Peyer's patch (tissue), 4 donors: Measurements from ENCODE around the gene CDC42BPG. TPM values are rescaled to one million over a fixed set of nuclear protein-coding genes. Genes with fewer than 3 reads are reported as not detected.
A peak's percentile ranks its signal among the peaks of the same experiment; 100 is the strongest.

Source experiments
- DNase-seq, 3 donors: peaks; one replicate each; pipeline ENCODE4 v3.0.0-alpha.2; 2017 to 2019
- H3K27ac ChIP-seq, 4 donors: fragments of 200-600 bp; sonication (generic); one replicate each; pipeline ENCODE4 v1.5.1; 2016 to 2019
- H3K27me3 ChIP-seq, 2 donors: fragments of 200-600 bp; sonication (generic); one replicate each; pipeline ENCODE4 v1.5.1; 2019
- H3K36me3 ChIP-seq, 3 donors: fragments of 200-600 bp; sonication (generic); one replicate each; pipeline ENCODE4 v1.5.1; 2016 to 2019
- H3K4me1 ChIP-seq, 4 donors: fragments of 200-600 bp; sonication (generic); one replicate each; pipeline ENCODE4 v1.5.1; 2016 to 2019
- H3K4me3 ChIP-seq, 4 donors: fragments of 200-600 bp; sonication (generic); 1 replicate in 3 of 4; 2 replicates in 1 of 4; pipeline ENCODE4 v1.5.1; 2016 to 2019; ENCODE audit warnings: mild to moderate bottlenecking in 1 of 4
- H3K9me3 ChIP-seq, 4 donors: fragments of 200-600 bp; sonication (generic); one replicate each; pipeline ENCODE4 v1.5.1; 2016 to 2019; ENCODE audit warnings: mild to moderate bottlenecking in 1 of 4
- POLR2A ChIP-seq, 2 donors: fragments of 450-650 bp; IDR thresholded peaks; one replicate each; pipeline ENCODE4 v1.5.1; 2017; ENCODE audit warnings: antibody characterized with exemption in 2 of 2, mild to moderate bottlenecking in 2 of 2, moderate library complexity in 2 of 2
- total RNA-seq, 4 donors: library from RNA; depleted of rRNA; stranded (reverse); fragments of >200 nt; gene quantifications; one replicate each; pipeline ENCODE4 v1.1.0, GENCODE V29; 2016
- TF ChIP-seq, protein P1 (sequence below), 6 experiments: fragments of 450-650 bp in 4 of 6; fragments of 200-600 bp in 2 of 6; sonication (generic) in 1 of 6; IDR thresholded peaks; one replicate each; pipeline ENCODE4 v1.5.1; 2017 to 2019; ENCODE audit warnings: antibody characterized with exemption in 6 of 6, mild to moderate bottlenecking in 3 of 6, moderate library complexity in 1 of 6

CDC42BPG gene
- total RNA-seq, 4 donors from 2014 or later = 25.6 to 78.6 (median 52.1) TPM

DNA sequence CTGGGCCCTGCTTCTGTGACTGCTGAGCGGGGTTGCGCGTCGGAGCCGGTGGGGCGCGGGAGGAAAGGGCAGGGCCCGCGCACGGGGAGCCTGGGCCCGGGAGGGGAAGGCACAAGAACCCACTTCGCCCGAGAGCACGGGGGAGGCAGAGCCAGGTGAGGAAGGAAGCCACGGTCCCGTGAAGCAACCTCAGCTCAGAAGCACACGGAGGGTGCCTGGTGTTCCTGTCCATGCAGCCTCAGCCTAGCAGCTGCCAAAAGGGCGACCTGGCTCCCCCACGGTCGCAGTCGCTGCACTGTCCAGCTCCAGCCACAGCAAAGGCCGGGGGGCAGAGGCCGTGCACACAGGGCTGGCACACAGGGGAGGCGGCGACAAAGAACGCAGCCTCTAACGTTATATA lies 9.3 kb upstream of the CDC42BPG start:
- Histone ChIP-seq H3K27me3 (no peaks in the 10 kb centered on the region), H3K9me3 (peaks cover 0 to 2% (median 0%) of the 10 kb centered on the region in 4 donors), H3K4me3 (no peak overlapping the region), H3K36me3 (peaks cover 0 to 34% (median 0%) of the 10 kb centered on the region in 3 donors), H3K27ac (peak overlapping the region; percentile 78 to 95 (median 88)), H3K4me1 (peaks cover 28 to 98% (median 88%) of the 10 kb centered on the region in 4 donors)
- peak in 2 of 3 donors; percentile 82 to 88 for DNase-seq
- TF ChIP-seq, protein P1, sequence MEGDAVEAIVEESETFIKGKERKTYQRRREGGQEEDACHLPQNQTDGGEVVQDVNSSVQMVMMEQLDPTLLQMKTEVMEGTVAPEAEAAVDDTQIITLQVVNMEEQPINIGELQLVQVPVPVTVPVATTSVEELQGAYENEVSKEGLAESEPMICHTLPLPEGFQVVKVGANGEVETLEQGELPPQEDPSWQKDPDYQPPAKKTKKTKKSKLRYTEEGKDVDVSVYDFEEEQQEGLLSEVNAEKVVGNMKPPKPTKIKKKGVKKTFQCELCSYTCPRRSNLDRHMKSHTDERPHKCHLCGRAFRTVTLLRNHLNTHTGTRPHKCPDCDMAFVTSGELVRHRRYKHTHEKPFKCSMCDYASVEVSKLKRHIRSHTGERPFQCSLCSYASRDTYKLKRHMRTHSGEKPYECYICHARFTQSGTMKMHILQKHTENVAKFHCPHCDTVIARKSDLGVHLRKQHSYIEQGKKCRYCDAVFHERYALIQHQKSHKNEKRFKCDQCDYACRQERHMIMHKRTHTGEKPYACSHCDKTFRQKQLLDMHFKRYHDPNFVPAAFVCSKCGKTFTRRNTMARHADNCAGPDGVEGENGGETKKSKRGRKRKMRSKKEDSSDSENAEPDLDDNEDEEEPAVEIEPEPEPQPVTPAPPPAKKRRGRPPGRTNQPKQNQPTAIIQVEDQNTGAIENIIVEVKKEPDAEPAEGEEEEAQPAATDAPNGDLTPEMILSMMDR (IDR thresholded peaks at IDR 0.05) = no peak
- no peak for TF ChIP-seq POLR2A (IDR thresholded peaks at IDR 0.05)

DNA sequence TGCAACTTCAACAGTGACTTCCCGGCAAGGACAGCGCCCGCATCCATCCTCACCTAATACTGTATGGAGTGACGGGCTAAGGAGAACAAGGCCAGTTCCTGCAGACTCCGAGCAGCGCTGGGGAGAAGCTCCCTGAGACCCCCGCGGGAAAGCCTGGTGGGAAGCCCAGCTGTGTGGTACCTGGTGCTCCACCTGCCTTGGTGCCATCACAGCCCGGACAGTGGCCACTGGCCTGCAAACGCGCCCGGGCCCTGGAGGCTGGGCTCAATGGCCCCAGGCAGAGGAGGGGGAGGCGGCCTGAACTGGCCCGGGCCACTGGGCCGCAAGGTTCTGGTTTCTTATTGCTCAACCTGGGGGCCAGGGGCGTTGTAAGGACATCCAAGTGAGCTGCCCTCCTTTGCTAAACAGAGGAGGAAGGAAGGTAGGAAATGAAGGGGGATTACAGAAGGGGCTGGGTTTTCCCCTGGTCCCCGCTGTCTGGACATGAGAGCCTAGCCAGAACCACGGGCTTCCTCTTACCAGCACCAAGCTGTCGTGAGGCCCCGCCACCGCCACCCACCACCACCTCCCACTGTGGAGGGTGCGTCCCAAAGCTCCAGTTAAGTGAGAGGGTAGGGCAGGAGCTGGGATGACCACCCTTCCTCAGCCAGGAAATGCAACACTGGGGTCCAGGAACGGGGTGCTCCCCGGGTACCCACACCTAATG lies 8.5 kb upstream of the CDC42BPG start:
- Histone ChIP-seq H3K36me3 (peaks cover 0 to 29% (median 0%) of the 10 kb centered on the region in 3 donors), H3K4me1 (peaks cover 27 to 98% (median 88%) of the 10 kb centered on the region in 4 donors), H3K9me3 (peaks cover 0 to 2% (median 0%) of the 10 kb centered on the region in 4 donors), H3K27me3 (no peaks in the 10 kb centered on the region), H3K27ac (peak overlapping the region; percentile 78 to 95 (median 88)), H3K4me3 (no peak overlapping the region)
- TF ChIP-seq POLR2A (IDR thresholded peaks at IDR 0.05) = no peak
- DNase-seq = peak in 1 of 3 donors; percentile 60

- DNase-seq = peak in 2 of 3 donors; percentile 82 to 88
- no peaks in the 10 kb centered on the region for H3K27me3 ChIP-seq
- H3K4me1 ChIP-seq = peaks cover 26 to 97% (median 85%) of the 10 kb centered on the region in 4 donors
- TF ChIP-seq, protein P1 (IDR thresholded peaks at IDR 0.05) = no peak
- TF ChIP-seq POLR2A (IDR thresholded peaks at IDR 0.05) = no peak
- H3K27ac ChIP-seq = peak overlapping the region; percentile 51 to 95 (median 88)
- peak overlapping the region in 1 of 4 donors; percentile 12 for H3K4me3 ChIP-seq
- peaks cover 0 to 2% (median 0%) of the 10 kb centered on the region in 4 donors for H3K9me3 ChIP-seq
- peaks cover 0 to 20% (median 0%) of the 10 kb centered on the region in 3 donors for H3K36me3 ChIP-seq
Measured at GRCh38 chr11:64851831-64852351, 7.4 kb upstream of the CDC42BPG start.

GRCh38 chr11:64850979-64851567 lies 6.6 kb upstream of the CDC42BPG start:
- no peak for TF ChIP-seq POLR2A (IDR thresholded peaks at IDR 0.05)
- TF ChIP-seq, protein P1 (IDR thresholded peaks at IDR 0.05) = no peak
- Histone ChIP-seq H3K9me3 (no peaks in the 10 kb centered on the region), H3K27me3 (no peaks in the 10 kb centered on the region), H3K4me3 (peak overlapping the region in 1 of 4 donors; percentile 12), H3K4me1 (peaks cover 17 to 91% (median 77%) of the 10 kb centered on the region in 4 donors), H3K36me3 (peaks cover 0 to 19% (median 0%) of the 10 kb centered on the region in 3 donors), H3K27ac (peak overlapping the region; percentile 51 to 95 (median 88))
- peak in 2 of 3 donors; percentile 87 to 89 for DNase-seq

- TF ChIP-seq, protein P1 (IDR thresholded peaks at IDR 0.05) = no peak
- no peak for TF ChIP-seq POLR2A (IDR thresholded peaks at IDR 0.05)
- peaks cover 0 to 19% (median 0%) of the 10 kb centered on the region in 3 donors for H3K36me3 ChIP-seq
- no peak overlapping the region for H3K4me3 ChIP-seq
- peaks cover 10 to 83% (median 66%) of the 10 kb centered on the region in 4 donors for H3K4me1 ChIP-seq
- no peaks in the 10 kb centered on the region for H3K9me3 ChIP-seq
- no peak for DNase-seq
- H3K27me3 ChIP-seq = no peaks in the 10 kb centered on the region
- peak overlapping the region in 2 of 4 donors; percentile 12 to 94 for H3K27ac ChIP-seq
Measured at GRCh38 chr11:64849598-64850356, 5.3 kb upstream of the CDC42BPG start.
